Common myeloid progenitor, CD34-positive (primary cell): ENCODE results near the gene LPP.

ENCODE experiments used
- CTCF ChIA-PET: fragments of 350-600 bp; sonication (Branson Sonifier 250); formaldehyde crosslinking; loops from one replicate; lab custom pipeline; 2021; ENCODE audit warnings: antibody characterized with exemption; lab: Charles Lee
- POLR2A ChIA-PET: fragments of 350-600 bp; sonication (Branson Sonifier 250); formaldehyde crosslinking; loops from one replicate; lab custom pipeline; 2021; ENCODE audit warnings: antibody characterized with exemption; lab: Charles Lee
- DNase-seq, 3 donors: peaks; one replicate each; pipeline versions ENCODE4 v3.0.0 to v3.0.0-alpha.2; 2013
- H3K27ac ChIP-seq, 2 experiments: 1 replicate in 1 of 2; 2 replicates in 1 of 2; pipeline ENCODE4 v1.7.0; 2013; ENCODE audit warnings: inconsistent platforms in 2 of 2, low read length in 2 of 2, mild to moderate bottlenecking in 2 of 2, low read depth in 1 of 2, moderate library complexity in 1 of 2; ENCODE audit not compliant: severe bottlenecking in 2 of 2, insufficient read depth in 1 of 2, poor library complexity in 1 of 2
- H3K27me3 ChIP-seq, 5 experiments: replicated peaks in 2 of 5; 1 replicate in 3 of 5; 2 replicates in 2 of 5; pipeline versions ENCODE4 v1.6.1 to v1.7.0; 2013; ENCODE audit warnings: low read length in 4 of 5, mild to moderate bottlenecking in 2 of 5, moderate library complexity in 2 of 5, inconsistent platforms in 1 of 5; ENCODE audit not compliant: insufficient read depth in 5 of 5, control insufficient read depth in 4 of 5
- H3K36me3 ChIP-seq, 4 experiments: 1 replicate in 2 of 4; 2 replicates in 2 of 4; pipeline versions ENCODE4 v1.6.1 to v1.7.0; 2013; ENCODE audit warnings: low read length in 3 of 4, control low read depth in 1 of 4, mild to moderate bottlenecking in 1 of 4; ENCODE audit not compliant: control insufficient read depth in 4 of 4, insufficient read depth in 4 of 4
- H3K4me1 ChIP-seq, 4 experiments: 1 replicate in 3 of 4; 2 replicates in 1 of 4; pipeline versions ENCODE4 v1.6.1 to v1.7.1; 2013; ENCODE audit warnings: low read length in 3 of 4, mild to moderate bottlenecking in 3 of 4, control low read depth in 1 of 4, inconsistent platforms in 1 of 4, moderate library complexity in 1 of 4; ENCODE audit not compliant: control insufficient read depth in 4 of 4, insufficient read depth in 4 of 4; ENCODE audit errors: control extremely low read depth in 1 of 4
- H3K4me3 ChIP-seq, 7 experiments: 1 replicate in 4 of 7; 2 replicates in 3 of 7; pipeline versions ENCODE4 v1.5.1 to v1.7.0; 2013; ENCODE audit warnings: mild to moderate bottlenecking in 7 of 7, low read length in 6 of 7, moderate library complexity in 6 of 7, inconsistent platforms in 2 of 7, low read depth in 2 of 7, control low read depth in 1 of 7; ENCODE audit not compliant: insufficient read depth in 4 of 7, control insufficient read depth in 1 of 7; ENCODE audit errors: extremely low read depth in 1 of 7
- H3K9me3 ChIP-seq, 5 experiments: 1 replicate in 4 of 5; 2 replicates in 1 of 5; pipeline versions ENCODE4 v1.6.1 to v1.7.1; 2013; ENCODE audit warnings: low read length in 4 of 5, mild to moderate bottlenecking in 2 of 5, inconsistent platforms in 1 of 5, low read depth in 1 of 5, moderate library complexity in 1 of 5; ENCODE audit not compliant: control insufficient read depth in 4 of 5, insufficient read depth in 2 of 5; ENCODE audit errors: control extremely low read depth in 1 of 5
- WGBS: methylation state at CpG from one replicate; pipeline ENCODE4 v1.1.5; 2013; ENCODE audit not compliant: insufficient coverage; 5-methylcytosine and 5-hydroxymethylcytosine counted together

The LPP gene

DNA sequence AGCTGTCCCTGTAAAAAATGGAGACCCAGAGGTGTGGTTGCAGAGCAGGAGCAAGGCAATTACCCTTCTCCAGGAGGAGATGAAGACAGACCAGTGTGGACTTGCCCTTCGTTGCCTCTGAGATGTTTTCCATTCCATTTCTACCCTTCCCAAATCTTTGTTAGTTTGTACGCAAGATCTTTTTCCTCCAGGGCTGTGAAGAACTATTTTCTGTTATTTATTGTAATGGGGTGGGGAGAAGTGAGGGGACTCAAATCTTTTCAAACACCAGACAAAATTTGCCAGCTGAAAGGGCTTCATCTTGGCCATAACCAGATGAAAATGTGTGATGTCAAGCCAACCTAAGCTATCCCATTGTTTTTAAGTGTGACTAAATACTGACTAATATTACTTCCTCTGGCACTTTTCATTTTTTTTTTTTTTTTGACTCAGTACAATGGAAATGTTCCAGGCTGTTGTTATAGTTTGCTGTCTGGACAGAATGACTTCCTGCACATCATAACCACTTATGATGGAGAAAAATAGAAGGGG lies 746.5 kb downstream of the LPP start:
- DNase-seq = no peak
- Histone ChIP-seq H3K9me3 (no peaks in the 10 kb centered on the region), H3K4me1 (no peaks in the 10 kb centered on the region), H3K27me3 (no peaks in the 10 kb centered on the region), H3K36me3 (no peaks in the 10 kb centered on the region), H3K27ac (no peak overlapping the region), H3K4me3 (no peak overlapping the region)
- POLR2A ChIA-PET = no interaction called here
- CTCF ChIA-PET = no interaction called here
- WGBS = no CpG with 5 or more reads among the region's 2 CpGs

GRCh38 chr3:188901126-188901525 lies 747.2 kb downstream of the LPP start:
- Histone ChIP-seq H3K4me3 (no peak overlapping the region), H3K27me3 (no peaks in the 10 kb centered on the region), H3K4me1 (no peaks in the 10 kb centered on the region), H3K9me3 (no peaks in the 10 kb centered on the region), H3K36me3 (no peaks in the 10 kb centered on the region), H3K27ac (no peak overlapping the region)
- DNase-seq = no peak
- POLR2A ChIA-PET = no interaction called here
- 92% methylated on average over 4 of the region's 6 CpGs for WGBS
- CTCF ChIA-PET = no interaction called here

GRCh38 chr3:188901671-188902287 lies 747.8 kb downstream of the LPP start:
- no peaks in the 10 kb centered on the region for H3K27me3 ChIP-seq
- ChIA-PET POLR2A (no interaction called here), CTCF (no interaction called here)
- H3K4me1 ChIP-seq = no peaks in the 10 kb centered on the region
- no peaks in the 10 kb centered on the region for H3K9me3 ChIP-seq
- WGBS = 96% methylated on average over 4 of the region's 4 CpGs
- no peaks in the 10 kb centered on the region for H3K36me3 ChIP-seq
- no peak overlapping the region for H3K27ac ChIP-seq
- H3K4me3 ChIP-seq = no peak overlapping the region
- no peak for DNase-seq

DNA sequence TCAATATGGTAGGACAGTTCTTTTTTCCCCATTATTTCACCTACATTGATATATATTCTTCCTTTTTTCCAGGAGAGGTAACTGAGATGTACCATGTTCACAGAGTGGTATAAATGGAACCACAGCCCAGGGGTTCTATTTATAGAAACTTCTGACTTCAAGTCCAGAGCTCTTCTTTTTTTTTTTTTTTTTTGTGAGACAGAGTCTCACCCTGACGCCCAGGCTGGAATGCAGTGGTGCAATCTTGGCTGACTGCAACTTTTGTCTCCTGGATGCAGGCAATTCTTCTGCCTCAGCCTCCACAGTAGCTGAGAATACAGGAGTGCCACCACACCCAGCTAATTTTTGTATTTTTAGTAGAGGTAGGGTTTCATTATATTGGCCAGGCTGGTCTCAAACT lies 750.7 kb downstream of the LPP start:
- Histone ChIP-seq H3K27me3 (no peaks in the 10 kb centered on the region), H3K36me3 (no peaks in the 10 kb centered on the region), H3K4me3 (no peak overlapping the region), H3K4me1 (no peaks in the 10 kb centered on the region), H3K27ac (no peak overlapping the region), H3K9me3 (no peaks in the 10 kb centered on the region)
- CTCF ChIA-PET = no interaction called here
- no peak for DNase-seq
- no CpG with 5 or more reads among the region's 1 CpG for WGBS
- POLR2A ChIA-PET = no interaction called here

DNA sequence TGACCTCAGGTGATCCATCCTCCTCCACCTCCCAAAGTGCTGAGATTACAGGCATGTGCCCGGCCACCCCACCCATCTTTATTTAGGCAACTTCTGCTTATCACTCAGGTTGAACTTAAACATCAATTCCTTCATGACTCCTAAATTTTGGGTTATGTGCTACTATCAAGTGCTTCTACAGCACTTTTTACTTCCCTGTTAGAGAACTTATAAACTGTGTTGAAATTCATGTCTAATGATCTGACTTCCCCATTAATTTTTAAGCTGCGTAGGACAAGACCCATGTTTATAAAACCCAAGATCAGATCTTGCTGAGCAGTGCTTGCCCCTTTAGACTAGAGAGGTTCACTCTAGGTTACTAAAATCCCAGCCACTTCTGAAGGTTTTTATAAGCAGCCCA lies 751.6 kb downstream of the LPP start:
- Histone ChIP-seq H3K27me3 (no peaks in the 10 kb centered on the region), H3K27ac (no peak overlapping the region), H3K9me3 (no peaks in the 10 kb centered on the region), H3K36me3 (no peaks in the 10 kb centered on the region), H3K4me3 (no peak overlapping the region), H3K4me1 (no peaks in the 10 kb centered on the region)
- no peak for DNase-seq
- 100% methylated on average over 1 of the region's 2 CpGs for WGBS
- ChIA-PET CTCF (interaction anchor here (0.6 kb wide), 1 partner anchor 63 kb away, joined by 3 read pairs; no protein-coding TSS in a partner anchor), POLR2A (interaction anchor here (0.6 kb wide), 1 partner anchor 676 kb away, joined by 3 read pairs; no protein-coding TSS in a partner anchor)

DNA sequence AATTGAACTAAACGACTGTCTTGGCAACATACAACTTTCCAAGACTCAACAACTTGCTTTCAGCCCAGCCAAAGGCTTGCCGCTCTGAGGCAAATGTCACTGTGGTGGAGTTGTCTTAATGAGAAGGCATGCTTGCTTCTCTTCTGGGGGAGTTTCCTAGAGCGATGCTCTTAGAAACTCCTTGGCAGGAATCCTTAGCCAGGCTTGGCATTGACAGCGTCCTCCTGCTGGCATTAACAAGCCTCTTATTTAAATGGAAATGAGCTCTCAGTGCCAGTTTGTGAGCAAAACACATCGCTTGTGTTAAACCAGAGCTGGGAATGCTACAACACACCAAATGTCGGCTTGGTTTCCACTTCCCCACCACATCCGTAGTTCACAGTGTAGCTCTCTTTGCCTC lies 752.3 kb downstream of the LPP start:
- Histone ChIP-seq H3K27ac (no peak overlapping the region), H3K9me3 (no peaks in the 10 kb centered on the region), H3K4me3 (no peak overlapping the region), H3K4me1 (no peaks in the 10 kb centered on the region), H3K36me3 (no peaks in the 10 kb centered on the region), H3K27me3 (no peaks in the 10 kb centered on the region)
- whole genome bisulfite sequencing = 89% methylated on average over 5 of the region's 7 CpGs
- ChIA-PET POLR2A (no interaction called here), CTCF (interaction anchor here (1.0 kb wide), 1 partner anchor 753 kb away, joined by 3 read pairs; no protein-coding TSS in a partner anchor)
- DNase-seq = no peak

- peaks cover 0 to 2% (median 0%) of the 10 kb centered on the region in 5 experiments for H3K27me3 ChIP-seq
- POLR2A ChIA-PET = no interaction called here
Observed at GRCh38 chr3:188908002-188908850, 754.3 kb downstream of the LPP start.

More at GRCh38 chr3:188908002-188908850, 754.3 kb downstream of the LPP start:
- H3K27ac ChIP-seq = no peak overlapping the region
- 93% methylated on average over 4 of the region's 5 CpGs for WGBS
- DNase-seq = no peak
- CTCF ChIA-PET = no interaction called here
- no peak overlapping the region for H3K4me3 ChIP-seq
- H3K4me1 ChIP-seq = no peaks in the 10 kb centered on the region
- no peaks in the 10 kb centered on the region for H3K36me3 ChIP-seq
- no peaks in the 10 kb centered on the region for H3K9me3 ChIP-seq
